ENCODE results near the gene SSBP2. TPM values are rescaled to one million over a fixed set of nuclear protein-coding genes. Genes with fewer than 3 reads are reported as not detected.

Gene SSBP2
- 10 to 100 TPM; 84.8 to 96.7 (median 91.8) TPM for polyA plus RNA-seq (ENCODE audit: insufficient read length in 4 of 4)

DNA sequence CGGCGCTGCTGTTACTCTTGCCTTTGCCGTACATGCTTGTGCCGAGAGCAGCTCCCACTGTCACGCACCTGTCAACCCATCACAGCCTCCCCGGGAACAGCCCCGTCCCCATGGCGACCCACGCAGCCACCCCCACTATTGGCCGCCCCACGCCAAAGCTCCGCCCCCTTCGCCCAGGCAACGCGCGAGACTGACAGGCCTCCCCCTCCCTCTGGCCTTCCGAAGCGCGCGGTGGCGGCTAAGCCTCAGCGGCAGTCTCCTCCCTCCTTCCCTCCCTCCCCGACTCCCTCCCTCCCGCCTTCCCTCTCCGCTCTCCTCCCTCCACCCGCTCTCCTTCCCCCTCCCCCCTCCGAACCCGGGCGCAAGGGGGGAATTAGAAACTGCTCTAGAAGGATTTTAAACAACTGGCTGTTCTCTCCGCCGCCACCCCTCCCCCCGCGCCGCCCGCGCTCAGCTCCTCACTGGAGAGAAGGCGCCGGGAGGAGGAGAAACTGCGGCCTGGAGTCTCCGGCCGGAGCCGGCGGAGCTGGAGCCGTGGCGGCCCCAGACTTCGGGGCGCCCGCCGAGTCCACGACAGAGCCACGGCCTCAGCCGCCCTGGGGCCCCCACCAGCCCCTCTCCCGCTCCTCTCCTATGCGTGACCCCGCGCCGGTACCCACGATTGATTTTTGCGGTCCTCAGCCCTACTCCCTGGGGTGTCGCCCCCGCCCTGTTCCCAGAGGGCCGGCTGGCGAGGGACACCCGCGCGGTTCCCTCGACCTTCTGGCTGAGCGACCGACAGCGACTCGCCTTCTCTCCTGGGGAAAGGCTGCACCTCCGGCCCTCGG lies at the start of gene SSBP2:
Gene SSBP2, minus strand, starts transcription at position 89 of the 827 bp plus-strand sequence. Its CDS starts 55 bp downstream, at position 34.
- DNase-seq (ENCODE audit: low read depth in 4 of 4, low spot score in 3 of 4), result peak; percentile 98 to 100 (median 98)

DNA sequence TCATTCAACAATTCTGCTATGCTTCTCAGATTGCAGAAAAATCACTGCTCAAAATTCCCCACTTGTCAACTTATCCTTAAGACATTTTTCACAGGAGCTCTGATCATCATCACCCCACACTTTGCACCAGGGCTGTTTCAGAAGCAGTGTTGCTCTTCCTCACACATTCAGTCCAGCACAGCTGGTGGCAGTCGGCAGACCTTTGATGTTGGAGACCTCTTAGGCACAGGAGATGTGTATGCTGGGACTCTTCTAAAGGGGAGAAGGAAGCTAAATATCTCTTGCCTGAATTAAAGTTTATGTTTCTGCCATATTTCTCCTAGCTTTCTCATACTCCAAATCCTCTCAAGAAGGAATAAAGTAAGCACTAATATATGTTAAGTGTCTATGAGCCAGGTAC lies 44.8 kb upstream of the SSBP2 start:
- DNase-seq (ENCODE audit: low read depth in 4 of 4, low spot score in 3 of 4), result no peak

DNA sequence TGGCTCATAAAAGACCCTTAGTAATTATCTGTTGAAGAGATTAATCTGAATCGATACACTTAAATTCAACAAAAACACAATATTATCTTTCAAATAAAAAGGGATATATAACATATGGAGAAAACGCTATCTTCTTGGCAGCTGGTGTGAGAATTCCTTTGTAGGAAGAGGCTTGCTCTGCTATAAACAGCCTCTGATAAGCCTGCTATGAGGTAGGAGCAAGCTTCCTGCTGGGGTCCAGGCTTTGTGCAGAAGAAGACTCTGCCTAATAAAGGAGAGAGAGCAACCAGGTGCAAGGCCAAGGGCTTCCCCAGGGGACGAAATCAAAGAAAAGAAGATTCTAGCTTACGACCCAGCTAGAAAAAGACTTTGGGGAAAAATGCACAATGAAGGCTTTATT lies 43.3 kb upstream of the SSBP2 start:
- DNase-seq (ENCODE audit: low read depth in 4 of 4, low spot score in 3 of 4), result no peak

DNA sequence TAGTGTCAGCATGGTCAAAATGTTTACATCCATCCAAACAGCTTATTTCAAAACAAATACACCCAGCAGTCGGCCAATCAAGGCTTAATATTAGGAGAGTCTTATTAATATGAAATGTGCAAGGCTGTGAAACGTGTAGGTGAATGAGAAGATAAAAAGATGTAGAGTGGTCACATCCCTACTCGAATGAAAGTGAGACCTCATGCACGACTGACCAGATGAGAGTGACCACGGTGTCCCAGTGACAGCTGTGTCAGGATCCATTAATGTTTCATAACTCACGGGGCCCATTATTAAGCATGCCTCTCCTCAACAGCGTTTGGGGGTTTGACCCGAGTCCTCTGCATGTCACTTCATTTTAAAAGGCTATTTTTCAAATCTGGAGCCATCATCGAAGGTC lies 39.4 kb upstream of the SSBP2 start:
- no peak for DNase-seq (ENCODE audit: low read depth in 4 of 4, low spot score in 3 of 4)

DNA sequence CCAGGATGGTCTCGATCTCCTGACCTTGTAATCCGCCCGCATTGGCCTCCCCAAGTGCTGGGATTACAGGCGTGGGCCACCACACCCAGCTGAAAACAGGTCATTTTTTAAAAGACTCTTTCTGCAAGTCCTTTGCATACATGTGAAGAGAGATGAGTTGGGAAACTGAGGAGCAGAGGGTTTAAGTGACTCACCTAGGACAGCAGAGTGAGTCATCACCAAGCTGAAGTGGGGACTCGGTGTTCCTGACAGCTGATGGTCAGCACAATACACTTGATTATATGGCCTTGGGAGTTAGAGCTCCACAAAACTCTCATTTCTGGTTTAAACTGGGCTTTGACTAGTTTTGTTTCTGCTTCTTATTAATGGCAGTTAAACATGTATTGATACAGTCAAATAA lies 38.1 kb upstream of the SSBP2 start:
- no peak for DNase-seq (ENCODE audit: low read depth in 4 of 4, low spot score in 3 of 4)

DNA sequence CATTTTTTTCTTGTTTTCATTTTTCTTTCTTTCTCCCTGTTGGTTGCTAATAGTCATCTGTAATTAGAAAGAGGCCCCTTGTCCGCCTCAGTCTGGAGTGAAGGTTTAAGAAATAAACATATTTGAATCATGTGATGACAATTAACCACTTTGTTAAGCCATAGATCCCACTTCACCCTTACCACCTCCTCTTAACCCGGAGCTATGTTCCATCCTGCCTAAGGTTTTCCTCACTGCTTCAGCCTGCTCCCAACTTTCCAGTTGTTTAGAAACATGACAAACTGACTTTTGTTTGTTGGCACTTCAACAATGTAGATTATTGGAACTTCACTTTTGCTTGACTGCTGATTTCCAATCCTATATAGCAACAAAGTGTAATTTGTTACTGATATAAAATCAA lies 37.4 kb upstream of the SSBP2 start:
- DNase-seq (ENCODE audit: low read depth in 4 of 4, low spot score in 3 of 4), result no peak

DNA sequence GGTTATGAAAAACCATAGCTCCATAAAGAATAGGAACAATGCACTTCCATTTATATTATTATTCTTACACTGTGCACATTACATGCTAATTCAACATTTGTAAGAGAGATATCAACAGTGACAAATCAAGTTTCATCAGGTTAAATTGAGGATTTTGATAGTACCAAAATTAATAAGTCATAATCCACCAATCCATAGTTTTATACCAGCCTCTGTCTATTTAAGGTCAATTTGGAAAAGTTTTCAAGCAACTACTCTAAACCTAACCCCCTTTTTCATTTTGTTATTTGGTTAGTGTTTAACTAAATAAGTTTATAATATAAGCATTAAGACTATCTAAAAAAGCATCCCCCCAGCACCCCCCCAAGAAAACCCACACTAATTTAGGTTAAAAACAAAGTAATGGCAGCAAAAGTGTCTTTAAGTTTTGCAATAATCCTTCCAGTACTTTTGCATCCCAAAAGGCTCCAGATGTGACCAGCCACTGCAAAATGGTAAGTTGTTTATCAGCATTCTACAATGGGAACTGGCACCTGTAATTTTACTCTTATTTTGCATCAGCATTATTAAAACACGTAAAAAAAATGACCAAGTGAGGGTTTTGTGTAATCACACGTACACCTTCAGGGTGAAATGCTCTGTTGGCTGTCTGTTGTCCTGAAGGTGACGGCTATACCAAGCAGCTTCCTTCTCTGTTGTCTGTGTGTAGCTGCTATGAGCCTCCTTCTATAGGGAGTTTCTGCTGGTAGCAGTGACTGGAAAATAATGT lies 36.8 kb upstream of the SSBP2 start:
- peak; percentile 79 to 93 (median 89) for DNase-seq (ENCODE audit: low read depth in 4 of 4, low spot score in 3 of 4)

DNA sequence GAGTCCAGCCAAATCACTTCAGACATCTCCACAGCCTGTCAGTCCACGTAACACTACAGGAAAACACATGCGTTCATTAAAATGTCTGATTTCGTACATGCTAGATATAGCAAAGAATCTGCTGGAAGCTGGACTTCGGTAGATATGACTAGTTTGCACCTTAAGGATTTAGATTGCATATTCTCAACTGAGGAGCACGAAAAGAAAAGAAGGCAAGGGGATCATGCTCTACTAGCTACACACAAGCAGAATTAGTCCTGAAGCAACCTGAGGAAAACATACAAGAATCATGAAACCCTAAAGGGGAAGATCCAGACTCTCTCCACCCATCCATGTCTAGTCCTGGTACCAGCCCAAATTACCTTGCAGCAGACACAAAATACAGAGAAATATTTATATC lies 36.1 kb upstream of the SSBP2 start:
- no peak for DNase-seq (ENCODE audit: low read depth in 4 of 4, low spot score in 3 of 4)

DNA sequence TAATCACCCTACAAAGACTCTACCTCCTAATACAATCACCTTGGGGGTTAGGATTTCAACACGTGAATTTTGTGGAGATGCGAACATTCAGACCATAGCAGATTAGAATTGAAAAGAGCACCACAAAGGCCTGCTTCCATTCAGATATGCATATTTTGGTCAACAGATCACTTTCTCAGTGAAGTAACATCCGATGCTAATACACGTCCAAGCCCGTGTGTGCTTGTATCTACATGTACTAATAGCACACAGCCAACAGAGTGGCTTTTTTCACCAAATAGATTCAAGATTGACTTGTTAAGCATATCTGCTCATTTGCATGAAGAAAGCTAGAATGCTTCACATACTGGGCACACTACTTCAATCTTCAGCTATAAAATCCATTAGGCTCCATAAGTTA lies 35.6 kb upstream of the SSBP2 start:
- DNase-seq (ENCODE audit: low read depth in 4 of 4, low spot score in 3 of 4), result no peak

DNA sequence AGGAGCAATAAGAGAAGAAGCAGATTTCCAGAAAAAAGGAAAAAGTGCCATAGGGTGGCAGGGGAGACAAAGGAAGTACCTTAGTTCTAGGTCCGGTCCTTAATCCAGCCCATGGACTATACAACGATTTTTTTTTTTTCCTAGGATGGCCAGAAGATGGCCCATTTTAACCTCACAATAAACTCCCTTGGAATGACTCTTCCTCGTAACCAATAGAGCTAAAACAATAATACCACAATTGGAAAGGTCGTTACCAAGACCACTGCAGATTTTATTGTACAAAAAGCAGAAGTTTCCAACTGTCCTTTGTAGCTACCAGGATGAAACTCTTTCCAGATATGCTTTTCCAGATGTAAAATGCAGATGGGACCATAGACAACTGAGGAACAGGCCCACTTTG lies 34.4 kb upstream of the SSBP2 start:
- no peak for DNase-seq (ENCODE audit: low read depth in 4 of 4, low spot score in 3 of 4)

DNA sequence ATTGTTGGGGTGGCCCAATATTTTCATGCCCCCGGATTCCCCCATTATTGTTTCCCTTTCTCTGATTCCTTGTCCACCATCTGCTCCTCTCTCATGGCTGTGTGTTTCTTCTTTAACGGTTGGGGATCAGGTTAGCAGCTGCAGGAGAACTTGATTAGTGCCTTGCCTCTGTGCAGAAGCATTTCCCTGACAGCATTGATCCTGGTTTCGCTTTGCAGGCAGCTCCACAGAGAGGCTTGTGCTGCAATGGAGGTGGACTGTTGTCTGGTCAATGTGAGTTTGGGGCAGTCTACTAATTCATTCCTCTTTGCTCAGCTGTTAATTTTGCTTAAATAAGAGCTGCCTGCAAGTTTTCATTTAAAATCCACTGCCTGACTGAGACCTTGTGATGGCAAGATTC lies 32.5 kb upstream of the SSBP2 start:
- DNase-seq (ENCODE audit: low read depth in 4 of 4, low spot score in 3 of 4), result no peak

DNA sequence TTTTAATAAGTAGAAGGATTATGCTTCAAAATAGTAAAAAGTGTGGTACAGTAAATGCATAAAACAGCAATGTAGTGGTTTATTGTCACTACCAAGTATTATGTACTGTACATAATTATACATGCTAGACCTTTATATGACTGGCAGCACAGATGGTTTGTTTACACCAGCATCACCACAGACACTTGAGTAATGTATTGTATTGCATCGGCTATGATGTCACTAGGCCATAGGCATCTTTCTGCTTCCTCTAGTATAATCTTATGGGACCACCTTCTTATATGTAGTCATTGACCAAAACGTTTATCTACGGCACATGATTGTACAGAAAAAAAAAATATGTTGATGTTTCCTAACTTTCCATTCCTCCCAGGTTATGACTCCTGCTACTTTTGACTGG lies 31.9 kb upstream of the SSBP2 start:
- no peak for DNase-seq (ENCODE audit: low read depth in 4 of 4, low spot score in 3 of 4)

DNA sequence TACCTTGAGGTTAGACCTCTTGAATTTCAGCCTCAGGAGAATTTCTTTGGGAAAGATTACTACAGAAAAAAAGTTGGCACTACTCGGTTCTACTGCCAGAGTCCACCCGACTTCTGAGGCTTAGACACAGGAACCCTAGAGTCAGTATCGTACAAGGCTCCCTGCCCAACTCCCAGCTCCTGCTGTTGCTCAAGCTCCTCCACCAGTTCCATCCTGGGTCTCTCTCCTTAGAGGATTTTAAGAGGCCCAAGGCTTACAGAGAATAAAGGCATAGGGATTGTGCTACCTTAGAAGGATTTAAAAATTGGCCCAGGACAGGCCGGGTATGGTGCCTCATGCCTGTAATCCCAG lies 29.0 kb upstream of the SSBP2 start:
- DNase-seq (ENCODE audit: low read depth in 4 of 4, low spot score in 3 of 4), result no peak

DNA sequence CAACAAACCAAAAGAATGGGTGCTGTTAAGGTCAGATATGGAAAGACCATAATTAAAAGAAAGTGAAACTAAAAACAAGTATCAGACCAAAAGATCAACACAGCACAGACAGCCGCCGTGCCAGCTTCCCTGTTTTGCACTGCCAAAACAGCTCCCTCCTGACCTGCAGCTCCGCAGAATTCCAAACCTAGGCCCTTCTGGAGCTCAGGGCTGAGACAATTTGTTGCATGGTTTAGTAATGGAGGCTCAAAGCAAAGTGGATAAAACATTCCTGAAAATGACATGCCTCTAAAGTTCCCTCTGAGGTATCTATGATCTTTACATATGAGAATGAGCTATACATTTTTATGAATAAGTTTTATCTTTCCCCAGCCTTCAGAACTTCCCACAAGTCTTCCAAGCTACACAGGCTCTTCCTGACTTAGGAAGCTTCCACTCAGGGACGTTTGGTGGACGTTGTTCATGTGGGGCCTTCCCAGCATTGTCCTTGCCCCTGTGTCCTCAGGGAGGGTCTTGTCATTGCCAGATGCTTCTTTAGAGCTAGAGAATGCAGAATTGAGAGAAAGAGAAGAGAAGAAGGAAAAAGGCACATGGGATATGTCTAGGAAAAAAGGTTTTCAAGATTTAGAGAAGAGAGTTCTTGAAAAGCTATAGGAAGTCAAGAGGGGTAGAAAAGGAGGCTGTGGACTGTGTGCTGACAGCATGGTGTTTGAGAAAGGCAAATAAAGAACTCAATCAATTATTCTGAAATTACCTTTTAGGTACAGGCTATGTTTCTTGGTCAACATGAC lies 28.4 kb upstream of the SSBP2 start:
- DNase-seq (ENCODE audit: low read depth in 4 of 4, low spot score in 3 of 4), result no peak

DNA sequence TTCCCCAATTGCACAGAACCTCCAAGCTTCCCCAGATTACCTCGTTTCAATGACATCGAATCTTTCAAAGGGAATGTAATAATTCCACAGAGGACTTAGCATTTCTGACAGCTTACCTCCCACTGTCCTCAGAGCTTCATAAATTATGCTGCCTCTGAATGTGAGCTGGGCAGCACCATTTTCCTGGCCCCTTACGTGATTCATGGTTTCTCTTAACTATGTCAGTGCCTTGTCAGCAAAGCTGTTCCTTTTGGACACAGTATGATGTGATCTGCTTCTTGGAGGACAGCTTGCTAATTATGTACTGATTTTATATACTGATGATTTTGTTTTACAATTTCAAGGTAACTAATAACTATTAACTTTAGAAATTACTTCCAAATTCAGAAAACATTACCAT lies 27.7 kb upstream of the SSBP2 start:
- no peak for DNase-seq (ENCODE audit: low read depth in 4 of 4, low spot score in 3 of 4)

DNA sequence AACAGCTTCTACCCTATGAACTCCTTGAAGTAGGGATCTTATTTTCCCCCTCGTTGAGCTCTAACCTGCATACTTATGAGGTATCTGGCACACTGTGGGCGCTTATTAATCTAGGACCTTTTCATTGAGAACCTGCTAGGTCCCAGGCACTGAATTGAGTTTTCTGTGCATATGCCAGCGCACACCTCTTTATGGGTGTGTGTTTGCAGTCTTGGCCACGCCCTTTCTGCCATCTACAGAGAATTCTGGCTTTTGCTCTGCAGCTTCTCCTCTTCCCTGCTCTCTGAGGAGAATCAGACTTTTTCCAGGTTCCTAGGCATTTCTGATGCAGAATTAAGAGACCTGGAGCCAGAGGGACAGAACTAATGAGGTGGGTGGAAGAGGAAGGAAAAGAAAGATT lies 25.4 kb upstream of the SSBP2 start:
- no peak for DNase-seq (ENCODE audit: low read depth in 4 of 4, low spot score in 3 of 4)

DNA sequence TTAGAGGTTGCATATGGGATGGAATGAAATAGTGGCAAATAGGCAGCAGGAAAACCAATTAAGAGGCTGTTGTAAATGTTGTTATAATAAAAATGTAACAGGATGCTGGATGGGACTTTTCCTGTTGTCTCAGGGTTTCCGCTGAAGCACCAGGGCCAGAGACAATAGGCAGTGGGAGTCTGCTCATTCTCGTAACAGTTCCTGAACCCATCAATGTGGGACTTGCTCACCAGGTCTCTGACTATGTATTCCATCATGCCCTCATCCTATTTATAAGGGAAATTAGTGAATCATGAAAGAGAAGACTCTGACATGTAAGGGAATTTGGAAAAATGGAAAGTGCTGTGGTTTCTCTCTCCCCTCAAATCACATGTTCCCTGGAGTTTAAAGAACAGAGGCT lies 23.5 kb upstream of the SSBP2 start:
- DNase-seq (ENCODE audit: low read depth in 4 of 4, low spot score in 3 of 4), result no peak

DNA sequence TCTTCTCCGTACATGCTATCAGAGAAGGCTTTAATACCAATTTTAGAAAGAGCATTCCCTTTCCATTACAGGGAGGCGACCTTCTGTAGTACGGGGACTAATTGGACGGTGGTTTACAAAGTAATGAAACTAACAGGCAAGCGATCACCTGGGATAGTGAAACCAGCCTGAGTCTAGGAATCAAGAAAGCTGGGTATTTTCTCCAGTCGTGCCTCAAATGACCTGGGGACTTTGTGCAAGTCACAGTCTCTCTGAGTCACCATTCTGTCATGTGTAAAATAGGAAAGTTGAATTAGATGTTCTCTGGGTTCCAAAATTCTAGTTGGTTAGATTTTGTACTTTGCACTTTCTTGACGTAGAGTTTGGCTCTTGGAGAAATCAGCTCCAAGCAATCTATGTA lies 22.7 kb upstream of the SSBP2 start:
- no peak for DNase-seq (ENCODE audit: low read depth in 4 of 4, low spot score in 3 of 4)

DNA sequence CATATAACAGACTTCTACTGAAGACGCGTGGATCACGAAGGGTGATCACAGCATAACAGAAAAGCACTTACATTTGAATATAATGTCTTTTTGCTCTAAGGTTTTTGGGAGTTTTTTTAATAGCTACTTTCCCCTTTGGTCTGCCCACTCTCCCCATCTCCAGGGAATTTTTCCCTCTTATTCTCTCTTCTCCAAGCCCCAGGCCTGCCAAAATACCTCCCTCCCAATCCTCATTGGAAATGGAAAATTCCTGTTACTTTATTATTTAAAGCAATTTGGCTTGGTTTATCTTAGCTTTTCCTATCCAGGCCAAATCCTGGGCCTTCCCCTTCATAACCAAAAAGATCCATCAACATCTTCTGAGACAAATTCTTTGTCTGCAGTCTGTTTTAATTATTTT lies 22.3 kb upstream of the SSBP2 start:
- DNase-seq (ENCODE audit: low read depth in 4 of 4, low spot score in 3 of 4), result no peak

DNA sequence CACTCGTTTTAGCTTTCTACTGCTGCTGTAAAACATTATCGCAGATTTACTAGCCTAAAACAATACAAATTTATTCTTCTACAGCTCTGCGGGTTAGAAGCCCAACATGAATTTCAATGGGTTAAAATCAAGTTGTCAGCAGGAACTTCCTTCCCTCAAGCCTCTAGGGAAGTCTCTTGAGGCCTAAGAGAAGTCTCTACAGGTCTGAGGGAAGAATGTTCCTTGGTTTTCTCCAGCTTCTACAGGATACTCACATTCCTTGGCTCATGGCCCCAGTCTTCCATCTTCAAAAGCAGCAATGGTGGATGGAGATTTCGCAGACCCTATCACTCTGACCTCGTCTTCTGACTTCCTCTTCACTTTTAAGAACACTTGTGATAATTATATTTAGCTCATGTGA lies 21.6 kb upstream of the SSBP2 start:
- DNase-seq (ENCODE audit: low read depth in 4 of 4, low spot score in 3 of 4), result no peak

DNA sequence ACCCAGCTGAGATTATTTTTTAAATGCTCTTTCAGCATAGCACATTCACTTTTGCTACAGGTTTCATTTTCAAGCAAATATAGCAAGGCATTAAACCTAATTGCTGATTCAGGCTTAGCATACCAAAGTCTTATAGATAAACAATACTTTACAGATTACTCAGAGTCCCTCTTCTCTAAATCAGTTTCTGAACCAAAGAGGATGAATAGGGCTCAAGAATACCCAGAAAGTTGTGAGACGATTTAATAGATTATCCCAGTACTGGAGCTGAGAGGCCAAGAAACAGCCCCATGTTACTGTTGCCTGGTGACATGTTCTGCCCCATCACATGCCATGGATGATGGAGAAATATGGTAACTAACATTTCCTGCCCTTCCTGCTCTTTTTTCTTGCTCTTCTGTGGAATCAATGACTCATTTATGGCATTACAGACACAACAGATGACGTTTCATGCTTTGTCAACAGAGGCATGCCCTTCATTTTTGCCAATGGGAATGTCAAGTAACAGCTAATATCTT lies 18.1 kb upstream of the SSBP2 start:
- DNase-seq (ENCODE audit: low read depth in 4 of 4, low spot score in 3 of 4), result no peak

Data from right renal pelvis (tissue), 4 donors.